ENCODE measurements around the gene CIDEC.
"Not testable (repeated sequence)": the region's sequence is repeated elsewhere in the genome, so short reads cannot be mapped to it uniquely, and the experiment has no call there.

Gene CIDEC

DNA sequence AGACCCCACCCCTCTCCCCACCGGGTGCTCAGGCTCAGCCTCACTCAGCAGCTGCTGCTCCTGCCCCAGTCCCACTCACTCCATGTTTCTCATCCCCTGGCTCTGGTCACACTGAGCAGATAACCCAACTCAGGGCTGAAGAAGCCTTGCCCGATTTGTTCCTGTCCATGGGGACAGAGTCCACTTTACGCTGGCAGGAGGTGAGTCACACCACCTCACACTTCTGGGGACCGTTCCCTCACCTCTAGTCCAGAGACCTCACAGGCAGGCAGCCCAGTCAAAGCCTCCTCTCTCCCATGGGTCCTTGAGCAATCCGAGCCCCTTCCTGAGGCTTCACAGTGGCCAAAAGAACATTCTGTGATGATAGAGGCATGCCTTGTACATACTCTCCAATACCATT lies 1.4 kb downstream of the CIDEC start:
- DNase-seq (ENCODE audit: low read depth in 1 of 2, low spot score in 1 of 2), result no peak

DNA sequence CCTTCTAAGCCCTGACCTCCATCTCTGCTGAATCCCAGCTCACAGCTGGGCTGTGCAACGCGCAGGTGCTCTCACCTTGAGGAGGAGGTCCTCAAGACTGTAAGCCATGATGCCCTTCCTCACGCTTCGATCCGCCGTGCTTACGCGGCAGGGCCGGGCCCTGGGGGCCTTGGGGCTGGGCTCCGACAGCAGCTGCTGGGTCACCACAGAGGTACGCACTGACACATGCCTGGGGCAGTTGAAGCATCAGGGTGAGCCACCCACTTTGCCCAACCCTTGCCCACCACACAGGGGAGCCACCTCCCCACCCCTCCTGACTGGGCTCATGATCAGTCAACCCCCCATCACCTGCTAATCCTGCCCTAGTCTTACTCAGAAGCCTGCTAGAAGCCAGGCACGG lies 3.1 kb downstream of the CIDEC start:
- no peak for DNase-seq (ENCODE audit: low read depth in 1 of 2, low spot score in 1 of 2)

DNA sequence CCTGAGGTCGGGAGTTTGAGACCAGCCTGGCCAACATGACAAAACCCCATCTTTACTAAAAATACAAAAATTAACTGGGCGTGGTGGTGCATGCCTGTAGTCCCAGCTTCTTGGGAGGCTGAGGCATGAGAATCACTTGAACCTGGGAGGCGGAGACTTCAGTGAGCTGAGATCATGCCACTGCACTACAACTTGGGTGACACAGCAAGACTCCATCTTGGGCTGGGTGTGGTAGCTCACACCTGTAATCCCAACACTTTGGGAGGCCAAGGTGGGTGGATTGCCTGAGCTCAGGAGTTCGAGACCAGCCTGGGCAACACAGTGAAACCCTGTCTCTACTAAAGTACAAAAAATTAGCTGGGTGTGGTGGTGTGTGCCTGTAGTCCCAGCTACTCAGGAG lies 3.8 kb downstream of the CIDEC start:
- DNase-seq (ENCODE audit: low read depth in 1 of 2, low spot score in 1 of 2), result not testable (repeated sequence)

DNA sequence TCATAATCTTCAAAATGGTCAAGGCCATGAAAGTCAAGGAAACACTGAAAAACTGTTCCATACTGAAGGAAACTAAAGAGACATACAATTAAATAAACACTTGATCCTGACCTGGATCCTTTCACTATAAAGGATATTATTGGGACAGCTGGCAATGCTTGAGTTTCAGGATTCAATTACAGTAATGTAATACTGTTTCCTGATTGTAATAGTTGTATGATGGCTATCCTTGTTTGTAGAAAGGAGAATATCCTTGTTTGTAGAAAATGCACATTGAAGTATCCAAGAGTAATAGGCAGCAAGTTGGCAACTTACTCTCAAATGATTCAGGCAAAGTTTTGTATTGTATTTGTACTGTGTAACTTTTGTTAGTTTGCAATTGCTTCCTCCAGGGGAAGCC lies 4.6 kb downstream of the CIDEC start:
- DNase-seq (ENCODE audit: low read depth in 1 of 2, low spot score in 1 of 2), result no peak

DNA sequence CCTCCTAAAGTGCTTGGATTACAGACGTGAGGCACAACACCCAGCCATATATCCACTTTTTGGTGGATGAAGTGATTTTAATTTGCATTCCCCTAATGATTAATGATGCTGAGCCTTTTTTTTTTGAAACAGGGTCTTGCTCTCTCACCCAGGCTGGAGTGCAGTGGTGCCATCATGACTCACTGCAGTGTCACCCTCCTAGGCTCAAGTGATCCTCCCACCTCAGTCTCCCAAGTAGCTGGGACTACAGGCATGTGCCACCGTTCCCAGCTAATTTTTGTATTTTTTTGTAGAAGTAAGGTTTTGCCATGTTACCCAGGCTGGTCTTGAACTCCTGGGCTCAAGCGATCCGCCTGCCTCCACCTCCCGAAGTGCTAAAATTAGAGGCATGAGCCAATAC lies 8.0 kb downstream of the CIDEC start:
- not testable (repeated sequence) for DNase-seq (ENCODE audit: low read depth in 1 of 2, low spot score in 1 of 2)

DNA sequence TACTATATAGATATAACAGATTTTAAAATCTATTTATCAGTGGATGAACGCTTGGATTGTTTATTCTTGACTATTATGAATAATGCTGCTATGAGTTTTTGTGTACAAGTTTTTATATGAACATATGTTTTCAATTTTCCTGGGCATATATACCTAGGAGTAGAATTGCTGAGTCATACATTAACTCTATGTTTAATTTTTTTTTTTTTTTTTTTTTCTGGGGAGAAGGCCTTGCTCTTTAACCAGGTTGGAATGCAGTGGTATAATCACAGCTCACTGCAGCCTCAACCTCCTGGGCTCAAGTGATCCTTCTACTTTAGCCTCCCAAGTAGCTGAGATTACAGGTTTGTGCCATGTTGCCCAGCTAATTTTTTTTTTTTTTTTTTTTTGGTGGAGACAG lies 9.1 kb downstream of the CIDEC start:
- DNase-seq (ENCODE audit: low read depth in 1 of 2, low spot score in 1 of 2), result no peak

DNA sequence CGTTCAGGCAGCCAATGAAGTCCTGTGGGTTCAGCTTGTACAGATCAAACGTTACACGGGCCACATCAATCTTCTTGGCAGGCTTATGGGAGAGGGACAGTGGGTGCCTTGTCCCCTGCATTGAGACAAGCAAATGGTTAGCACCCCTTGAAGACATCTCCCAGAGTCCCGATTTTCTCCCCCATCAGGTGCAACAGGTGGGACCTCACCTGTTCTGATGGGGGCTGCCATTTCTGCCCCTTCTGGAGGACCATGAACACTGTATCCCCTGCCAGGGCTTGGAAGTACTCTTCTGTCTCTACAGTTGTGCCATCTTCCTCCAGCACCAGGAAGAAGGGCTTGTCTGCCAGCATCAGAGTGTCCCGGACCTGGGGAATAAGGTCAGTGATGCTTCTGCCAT lies 10.1 kb downstream of the CIDEC start:
- DNase-seq (ENCODE audit: low read depth in 1 of 2, low spot score in 1 of 2), result no peak

DNA sequence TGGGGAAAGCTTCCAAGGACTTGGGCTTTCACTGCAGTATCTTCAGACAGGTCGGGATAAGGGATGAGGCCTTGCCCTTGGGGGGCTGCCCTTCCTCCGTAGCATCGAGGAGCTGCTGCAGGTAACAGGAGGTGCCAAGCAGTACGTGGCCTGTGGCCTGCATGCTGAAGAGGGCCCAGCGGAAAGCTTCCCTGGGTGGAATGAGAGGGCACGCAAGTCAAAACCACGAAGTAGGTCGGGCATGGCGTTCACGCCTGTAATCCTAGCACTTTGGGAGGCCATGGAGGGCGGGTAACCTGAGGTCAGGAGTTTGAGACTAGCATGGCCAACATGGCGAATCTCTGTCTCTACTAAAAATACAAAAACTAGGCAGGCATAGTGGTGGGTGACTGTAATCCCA lies 12.9 kb downstream of the CIDEC start:
- no peak for DNase-seq (ENCODE audit: low read depth in 1 of 2, low spot score in 1 of 2)

DNA sequence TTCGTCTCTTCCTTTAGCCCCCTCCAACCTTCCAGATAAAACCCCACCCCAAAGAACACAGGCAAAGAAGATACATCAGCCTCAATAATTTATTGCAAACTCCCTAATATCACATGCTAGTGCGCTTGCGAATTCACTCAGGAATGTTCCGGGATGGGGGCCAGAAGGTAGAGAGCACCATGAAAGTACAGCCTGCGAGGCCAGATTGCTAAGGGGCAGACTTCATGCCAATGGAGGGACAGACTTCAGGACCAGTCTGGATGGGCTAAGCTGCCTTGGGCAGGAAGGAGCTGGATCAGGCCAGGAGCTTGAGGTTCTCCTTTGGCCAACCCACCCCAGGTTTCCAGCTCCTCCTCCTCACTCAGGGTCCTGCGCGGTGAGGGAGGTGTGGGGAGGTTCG lies 13.4 kb downstream of the CIDEC start:
- DNase-seq (ENCODE audit: low read depth in 1 of 2, low spot score in 1 of 2), result no peak

DNA sequence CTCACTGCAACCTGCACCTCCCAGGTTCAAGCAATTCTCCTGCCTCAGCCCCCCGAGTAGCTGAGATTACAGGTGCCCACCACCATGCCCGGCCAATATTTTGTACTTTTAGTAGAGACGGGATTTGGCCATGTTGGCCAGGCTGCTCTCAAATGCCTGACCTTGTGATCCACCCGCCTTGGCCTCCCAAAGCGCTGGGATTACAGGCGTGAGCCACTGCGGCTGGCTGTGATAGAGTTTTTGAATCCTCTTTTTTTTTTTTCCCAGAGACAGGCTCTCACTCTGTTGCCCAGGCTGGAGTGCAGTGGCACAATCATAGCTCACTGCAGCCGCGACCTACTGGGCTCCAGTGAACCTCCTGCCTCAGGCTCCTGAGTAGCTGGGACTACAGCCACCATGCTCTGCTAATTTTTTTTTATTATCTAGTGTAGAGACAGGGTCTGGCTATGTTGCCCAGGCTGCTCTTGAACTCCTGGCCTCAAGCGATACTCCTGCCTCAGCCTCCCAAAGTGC lies 14.9 kb downstream of the CIDEC start:
- not testable (repeated sequence) for DNase-seq (ENCODE audit: low read depth in 1 of 2, low spot score in 1 of 2)

DNA sequence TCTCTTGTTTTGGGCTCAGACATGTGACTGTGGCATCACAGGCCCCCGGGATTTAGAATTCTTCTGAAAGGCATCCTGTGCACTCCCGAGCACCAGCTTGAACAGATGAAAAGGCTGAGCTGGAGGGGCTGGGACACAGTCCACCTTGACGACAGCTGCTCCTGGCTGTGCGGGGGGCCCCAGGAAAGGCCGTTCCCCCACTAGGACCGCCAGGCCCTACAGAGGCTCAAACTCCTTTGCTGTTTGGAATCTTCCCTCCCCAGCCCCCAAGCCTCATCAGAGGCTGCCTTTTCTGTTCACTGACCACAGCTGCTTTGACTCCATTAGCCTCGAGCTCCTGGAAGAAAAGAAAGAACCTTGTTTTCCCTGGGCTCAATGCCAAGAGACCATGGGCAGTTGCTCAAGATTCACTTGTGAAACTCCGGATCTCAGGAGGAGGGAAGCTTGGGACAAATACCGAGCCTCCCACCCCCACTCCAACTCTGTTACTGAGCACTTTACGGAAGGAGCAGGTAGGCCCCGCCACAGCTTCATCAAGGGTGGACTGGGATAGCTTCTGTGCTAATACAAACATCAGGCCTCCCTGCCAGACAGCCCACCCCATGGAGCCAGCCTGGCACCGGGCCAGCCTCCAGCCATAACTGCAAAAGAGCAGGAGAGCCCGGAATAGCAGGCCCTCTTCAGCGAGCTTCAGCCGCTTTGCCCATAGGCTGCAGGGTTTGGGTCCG lies 15.7 kb downstream of the CIDEC start:
- no peak for DNase-seq (ENCODE audit: low read depth in 1 of 2, low spot score in 1 of 2)

DNA sequence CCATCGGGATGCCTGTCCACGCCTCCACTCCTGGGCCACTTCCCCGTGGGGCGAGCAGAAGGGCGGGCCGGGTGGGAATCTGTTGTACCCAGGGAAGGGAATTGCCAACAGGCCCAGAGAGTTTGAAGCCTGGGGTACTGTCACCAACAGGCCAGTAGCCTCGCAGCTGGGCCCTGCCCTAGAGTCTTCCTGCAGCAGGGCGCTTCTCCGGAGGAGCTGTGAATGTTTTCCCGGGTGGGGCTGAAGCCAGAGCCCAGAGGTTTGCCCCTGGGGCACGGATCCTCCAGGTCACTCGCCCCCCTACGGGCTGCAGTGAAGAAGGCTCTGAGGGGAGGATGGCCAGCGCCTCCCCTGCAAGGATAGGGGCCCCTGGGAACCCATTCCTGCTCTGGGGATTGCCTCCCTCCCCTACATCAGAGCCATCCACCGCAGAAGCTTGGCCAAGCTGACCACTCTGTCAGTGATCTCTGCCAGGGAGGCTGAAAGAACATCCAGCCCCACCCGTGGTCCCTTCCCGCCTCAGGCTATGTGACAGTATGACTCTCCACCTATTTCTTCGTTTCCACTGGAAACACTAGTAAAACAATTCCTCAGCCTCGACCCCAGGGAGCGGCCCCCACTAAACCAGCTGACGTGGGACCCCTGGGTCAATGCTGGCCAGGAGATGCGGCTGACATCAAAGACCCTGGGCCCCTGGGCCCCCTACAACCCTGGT lies 16.8 kb downstream of the CIDEC start:
- no peak for DNase-seq (ENCODE audit: low read depth in 1 of 2, low spot score in 1 of 2)

DNA sequence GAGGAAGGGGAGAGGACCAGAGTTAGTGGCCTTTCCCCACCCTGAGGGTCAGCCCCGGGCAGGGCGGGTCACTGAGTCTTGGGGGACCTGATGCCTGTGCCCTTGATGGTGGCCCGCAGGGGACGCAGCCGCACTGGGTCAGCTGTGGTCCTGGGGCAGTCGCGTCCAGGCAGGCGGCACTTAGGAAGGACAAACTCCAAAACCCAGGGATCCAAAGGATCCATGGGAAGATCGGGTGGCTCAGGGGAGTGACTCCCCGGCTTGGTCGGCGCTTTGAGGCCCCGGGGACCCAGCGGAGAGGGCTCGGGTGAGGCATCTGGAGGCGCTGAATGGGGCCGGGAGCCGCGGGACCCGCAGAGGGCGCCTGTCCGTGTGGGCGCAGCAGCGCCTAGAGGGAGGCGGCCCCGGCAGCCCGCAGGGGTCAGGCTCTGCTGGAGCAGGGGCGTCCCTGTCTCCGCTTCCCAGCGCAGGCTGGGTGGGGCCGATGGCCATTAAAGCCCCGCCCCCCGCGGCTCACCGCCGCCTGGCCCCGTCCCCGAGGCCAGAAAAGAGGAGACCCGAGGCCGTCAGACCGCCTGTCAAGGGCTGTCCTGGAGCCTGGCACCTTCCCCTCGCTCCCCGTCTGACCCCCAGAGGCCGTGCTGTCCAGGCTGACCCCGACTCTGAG lies 17.5 kb downstream of the CIDEC start:
- DNase-seq (ENCODE audit: low read depth in 1 of 2, low spot score in 1 of 2), result peak in 1 of 2 donors; percentile 27

DNA sequence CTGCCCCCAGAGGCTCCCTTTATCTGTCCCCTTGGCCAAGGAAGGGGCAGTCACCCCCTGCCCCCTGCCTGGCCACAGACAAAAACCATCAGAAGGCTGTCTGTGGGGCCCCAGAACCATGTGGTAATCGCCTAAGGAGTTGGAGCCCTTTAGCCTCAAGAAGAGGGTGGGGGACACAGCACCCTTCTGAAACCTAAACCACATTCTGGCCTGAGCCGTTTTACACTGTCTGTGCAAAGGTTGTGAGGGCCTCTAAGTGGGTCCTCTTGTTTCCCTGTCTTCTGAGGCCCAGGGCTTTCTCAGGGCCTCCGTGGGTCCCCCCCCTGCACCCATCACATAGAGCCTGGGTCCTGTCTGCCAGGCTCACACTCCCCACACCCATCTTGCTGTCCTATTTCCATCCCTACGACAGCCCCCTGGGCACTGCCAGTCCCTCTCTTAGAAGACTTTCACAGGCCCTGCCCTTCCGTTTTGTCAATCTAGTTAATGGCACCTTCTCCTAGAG lies 18.4 kb downstream of the CIDEC start:
- no peak for DNase-seq (ENCODE audit: low read depth in 1 of 2, low spot score in 1 of 2)

DNA sequence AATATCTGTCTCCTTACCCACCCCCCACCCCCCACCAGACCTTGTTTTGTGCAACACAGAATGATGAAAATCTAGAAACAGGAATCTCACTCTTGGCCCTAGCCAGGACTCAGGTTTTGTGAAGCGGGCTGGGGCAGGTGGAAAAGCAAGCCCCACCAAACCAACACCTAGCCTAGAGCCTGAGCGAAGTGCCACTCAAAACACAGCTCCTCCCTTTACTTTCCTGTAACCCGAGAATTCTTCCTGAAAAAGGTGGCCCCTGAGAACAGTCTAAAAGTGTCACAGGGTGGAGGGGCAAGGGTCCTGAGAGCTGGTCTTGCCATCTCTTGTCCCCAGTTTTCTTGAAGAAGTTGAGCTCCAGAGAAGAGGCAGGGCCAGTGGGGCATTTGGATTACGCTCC lies 18.9 kb downstream of the CIDEC start:
- no peak for DNase-seq (ENCODE audit: low read depth in 1 of 2, low spot score in 1 of 2)

DNA sequence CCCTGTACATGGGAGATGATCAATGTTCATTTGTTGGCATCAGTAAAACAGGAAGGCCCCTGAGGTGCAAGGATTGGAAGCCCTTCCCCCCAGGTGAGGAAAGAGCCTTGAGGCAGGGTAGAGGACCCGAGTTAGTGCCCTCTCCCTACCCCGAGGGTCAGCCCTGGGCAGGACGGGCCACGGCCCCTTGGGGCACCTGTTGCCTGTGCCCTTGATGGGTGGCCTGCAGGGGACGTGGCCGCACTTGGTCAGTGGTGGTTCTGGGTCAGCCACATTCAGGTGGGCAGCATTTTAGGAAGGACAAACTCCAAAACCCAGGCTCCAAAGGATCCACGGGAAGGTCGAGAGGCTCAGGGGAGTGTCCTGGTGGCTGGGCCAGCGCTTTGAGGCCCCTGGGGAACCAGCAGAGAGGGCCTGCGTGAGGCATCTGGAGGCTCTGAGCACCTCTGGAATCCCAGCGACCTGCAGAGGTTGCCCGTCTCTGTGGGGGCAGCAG lies 20.5 kb downstream of the CIDEC start:
- no peak for DNase-seq (ENCODE audit: low read depth in 1 of 2, low spot score in 1 of 2)

DNA sequence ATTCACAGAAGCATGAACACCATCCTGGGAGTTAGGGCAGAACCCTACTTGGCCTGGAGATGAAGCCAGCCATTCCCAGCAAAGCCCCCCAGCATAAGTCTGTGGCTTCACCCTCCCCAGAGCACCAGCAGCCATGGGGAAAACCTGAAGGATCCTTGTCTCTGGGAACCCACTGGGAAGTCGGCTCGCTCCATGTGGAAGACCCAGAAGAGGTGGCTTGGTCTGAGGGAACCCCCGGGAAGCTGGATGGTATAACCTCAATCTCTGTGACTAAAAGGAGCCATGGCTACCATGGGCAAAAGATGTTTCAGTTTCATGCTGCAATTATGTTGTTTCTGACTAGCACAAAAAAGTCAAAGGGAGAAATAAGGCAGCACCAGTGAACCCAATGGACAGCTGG lies 24.5 kb downstream of the CIDEC start:
- DNase-seq (ENCODE audit: low read depth in 1 of 2, low spot score in 1 of 2), result no peak

DNA sequence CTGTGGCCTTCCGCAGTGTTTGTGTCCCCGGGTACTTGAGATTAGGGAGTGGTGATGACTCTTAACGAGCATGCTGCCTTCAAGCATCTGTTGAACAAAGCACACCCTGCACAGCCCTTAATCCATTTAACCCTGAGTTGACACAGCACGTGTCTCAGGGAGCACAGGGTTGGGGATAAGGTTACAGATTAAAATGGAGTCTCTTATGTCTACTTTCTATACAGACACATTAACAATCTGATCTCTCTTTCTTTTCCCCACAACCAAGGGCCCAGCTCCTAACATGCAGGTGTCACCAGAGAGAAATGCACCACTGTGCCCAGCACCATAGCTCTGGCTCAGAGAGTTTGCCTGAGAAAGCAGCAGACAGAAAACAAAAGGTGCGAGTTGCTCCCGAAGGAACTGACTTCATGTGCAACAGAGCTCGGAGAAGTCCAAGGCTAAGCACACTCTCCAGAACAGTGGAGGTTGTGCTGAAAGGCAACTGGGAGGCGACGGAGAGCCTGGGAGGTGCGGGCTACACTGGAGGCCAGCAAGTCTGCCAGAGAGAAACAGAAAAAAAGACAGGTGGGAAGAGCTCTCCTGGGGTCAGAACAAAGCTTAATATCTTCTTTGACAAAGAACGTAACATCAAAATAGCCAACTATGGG lies 25.6 kb downstream of the CIDEC start:
- DNase-seq (ENCODE audit: low read depth in 1 of 2, low spot score in 1 of 2), result not testable (repeated sequence)

DNA sequence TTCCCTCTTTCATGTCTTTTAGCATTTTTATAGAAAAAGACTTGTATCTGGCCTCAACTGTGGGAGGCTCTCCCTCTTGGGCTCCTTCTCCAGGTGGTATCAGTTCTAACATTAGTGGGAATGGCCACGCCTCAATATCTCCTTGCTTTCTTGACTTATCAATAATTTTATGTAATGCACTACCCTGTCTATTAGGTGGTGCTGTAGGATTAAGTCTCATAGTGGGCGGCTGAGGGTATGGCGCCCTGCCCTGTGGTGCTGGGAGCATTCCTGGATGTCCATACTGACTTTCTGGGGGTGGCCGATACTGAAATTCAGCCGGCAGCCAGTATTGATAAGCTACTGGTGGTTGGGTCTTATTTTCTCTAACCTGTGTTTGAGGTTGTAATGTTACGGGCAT lies 27.5 kb downstream of the CIDEC start:
- no peak for DNase-seq (ENCODE audit: low read depth in 1 of 2, low spot score in 1 of 2)

DNA sequence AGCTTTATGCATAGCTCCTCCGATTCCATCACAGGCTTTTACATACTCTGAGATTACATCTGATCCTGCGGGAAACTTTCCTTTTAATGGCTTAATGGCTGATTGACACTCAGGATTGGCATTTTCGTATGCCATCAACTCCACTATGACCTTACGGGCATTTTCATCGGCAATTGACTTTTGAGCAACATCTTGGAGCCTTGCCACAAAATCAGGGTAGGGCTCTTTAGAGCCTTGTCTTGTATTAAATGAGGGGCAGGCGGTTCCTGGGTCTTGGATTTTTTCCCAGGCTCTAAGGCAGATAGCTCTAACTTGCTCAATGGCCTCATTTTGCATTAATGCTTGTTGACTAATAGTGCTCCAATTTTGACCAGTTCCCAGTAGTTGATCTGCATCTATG lies 28.1 kb downstream of the CIDEC start:
- not testable (repeated sequence) for DNase-seq (ENCODE audit: low read depth in 1 of 2, low spot score in 1 of 2)

DNA sequence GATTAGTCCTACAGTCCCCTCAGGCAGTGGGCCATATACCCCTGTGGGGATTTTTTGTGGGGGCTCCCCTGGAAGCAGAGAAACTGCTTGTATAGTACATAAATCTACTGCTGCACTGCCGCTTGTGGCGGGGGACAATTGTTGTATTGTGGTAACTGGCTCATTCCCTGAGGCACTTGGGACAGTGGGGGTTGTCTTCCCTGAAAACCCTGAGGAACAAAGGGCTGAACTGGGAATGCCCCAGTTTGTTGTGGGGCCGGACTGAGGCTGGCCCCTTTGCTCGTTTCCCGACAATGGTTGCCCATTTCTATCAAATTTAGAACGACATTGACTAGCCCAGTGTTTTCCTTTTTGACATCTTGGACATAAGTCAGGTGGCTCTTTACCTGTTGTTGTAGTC lies 28.7 kb downstream of the CIDEC start:
- DNase-seq (ENCODE audit: low read depth in 1 of 2, low spot score in 1 of 2), result not testable (repeated sequence)

Data from stimulated activated CD4-positive, alpha-beta T cell treated with anti-CD3 and anti-CD28 coated beads, Interleukin-15, amount 100 ng/mL, for 1 hour (primary cell).